Neuronal stem cell (in vitro differentiated cells): ENCODE data around the gene MANBA. TPM values are rescaled to one million over a fixed set of nuclear protein-coding genes. Genes with fewer than 3 reads are reported as not detected.

Experiments
- DNase-seq: peaks from one replicate; pipeline ENCODE4 v3.0.0-alpha.2; 2013; ENCODE audit warnings: low spot score
- H2AFZ ChIP-seq: one replicate; pipeline ENCODE4 v1.6.1; 2013; ENCODE audit warnings: mild to moderate bottlenecking, low read length, inconsistent platforms
- H2AK5ac ChIP-seq: 2 replicates; pipeline ENCODE4 v1.6.1; 2013; ENCODE audit warnings: low read depth, mild to moderate bottlenecking, inconsistent platforms, low read length, moderate library complexity, mixed read lengths
- H2BK120ac ChIP-seq: 2 replicates; pipeline ENCODE4 v1.6.1; 2013; ENCODE audit warnings: low read depth, mild to moderate bottlenecking, inconsistent platforms, low read length, moderate library complexity, mixed read lengths
- H2BK12ac ChIP-seq: one replicate; pipeline ENCODE4 v1.6.1; 2013; ENCODE audit warnings: low read length, inconsistent platforms
- H2BK15ac ChIP-seq: 2 replicates; pipeline ENCODE4 v1.6.1; 2013; ENCODE audit warnings: mild to moderate bottlenecking, low read length, inconsistent platforms, mixed read lengths
- H2BK5ac ChIP-seq: one replicate; pipeline ENCODE4 v1.6.1; 2013; ENCODE audit warnings: inconsistent platforms, mild to moderate bottlenecking, low read length, moderate library complexity
- H3K14ac ChIP-seq: one replicate; pipeline ENCODE4 v1.6.1; 2013; ENCODE audit warnings: low read length, inconsistent platforms
- H3K18ac ChIP-seq: 2 replicates; pipeline ENCODE4 v1.6.1; 2013; ENCODE audit warnings: low read length, inconsistent platforms
- H3K23ac ChIP-seq: 2 replicates; pipeline ENCODE4 v1.6.1; 2013; ENCODE audit warnings: low read depth, mild to moderate bottlenecking, mixed read lengths, low read length, inconsistent platforms; ENCODE audit not compliant: poor library complexity
- H3K27ac ChIP-seq: replicated peaks from 3 replicates; pipeline ENCODE4 v1.5.1; 2013; ENCODE audit warnings: low read length, inconsistent platforms
- H3K27me3 ChIP-seq, 3 experiments: 2 replicates each; pipeline ENCODE4 v1.6.1; 2013; ENCODE audit warnings: low read length in 3 of 3, mild to moderate bottlenecking in 2 of 3, inconsistent platforms in 1 of 3, low read depth in 1 of 3, mixed read lengths in 1 of 3, moderate library complexity in 1 of 3; ENCODE audit not compliant: control insufficient read depth in 3 of 3, insufficient read depth in 3 of 3
- H3K36me3 ChIP-seq, 2 donors: replicated peaks in 1 of 2; 2 replicates each; pipeline ENCODE4 v1.6.1; 2013; ENCODE audit warnings: low read length in 2 of 2; ENCODE audit not compliant: control insufficient read depth in 2 of 2, insufficient read depth in 2 of 2
- H3K4ac ChIP-seq: 2 replicates; pipeline ENCODE4 v1.6.1; 2013; ENCODE audit warnings: inconsistent platforms, mild to moderate bottlenecking, low read length, moderate library complexity
- H3K4me1 ChIP-seq, 2 donors: 1 replicate in 1 of 2; 2 replicates in 1 of 2; pipeline ENCODE4 v1.6.1; 2013; ENCODE audit warnings: low read length in 2 of 2, low read depth in 1 of 2; ENCODE audit not compliant: control insufficient read depth in 2 of 2, insufficient read depth in 1 of 2
- H3K4me2 ChIP-seq: one replicate; pipeline ENCODE4 v1.6.1; 2013; ENCODE audit warnings: mild to moderate bottlenecking, low read length, inconsistent platforms; ENCODE audit not compliant: insufficient read depth, poor library complexity, severe bottlenecking
- H3K4me3 ChIP-seq, 2 donors: 2 replicates each; pipeline ENCODE4 v1.5.1; 2013; ENCODE audit warnings: low read length in 2 of 2, mild to moderate bottlenecking in 2 of 2, inconsistent platforms in 1 of 2, moderate library complexity in 1 of 2
- H3K79me1 ChIP-seq: one replicate; pipeline ENCODE4 v1.6.1; 2013; ENCODE audit warnings: low read depth, mild to moderate bottlenecking, inconsistent platforms, low read length, moderate library complexity
- H3K9ac ChIP-seq: one replicate; pipeline ENCODE4 v1.6.1; 2013; ENCODE audit warnings: mild to moderate bottlenecking, low read depth, low read length, inconsistent platforms; ENCODE audit not compliant: poor library complexity
- H3K9me3 ChIP-seq, 2 donors: replicated peaks in 1 of 2; 2 replicates each; pipeline versions ENCODE3 to v1.6.1; 2013; ENCODE audit warnings: low read length in 2 of 2, mild to moderate bottlenecking in 2 of 2, inconsistent platforms in 1 of 2, low read depth in 1 of 2, mixed read lengths in 1 of 2, moderate library complexity in 1 of 2; ENCODE audit not compliant: control insufficient read depth in 2 of 2, insufficient read depth in 1 of 2
- H4K8ac ChIP-seq: one replicate; pipeline ENCODE4 v1.6.1; 2013; ENCODE audit warnings: low read depth, mild to moderate bottlenecking, inconsistent platforms, low read length, moderate library complexity
- H4K91ac ChIP-seq: one replicate; pipeline ENCODE4 v1.6.1; 2013; ENCODE audit warnings: low read length, low read depth, mild to moderate bottlenecking, inconsistent platforms; ENCODE audit not compliant: poor library complexity
- WGBS, 2 donors: extraction: QIAGEN DNeasy Blood & Tissue Kit; methylation state at CpG; one replicate each; pipeline ENCODE4 v1.1.7; 2013; ENCODE audit warnings: missing lambda C conversion rate in 2 of 2, mixed read lengths in 1 of 2; ENCODE audit not compliant: insufficient read length in 2 of 2, insufficient replicate concordance in 1 of 2; ENCODE audit errors: extremely low coverage in 2 of 2; 5-methylcytosine and 5-hydroxymethylcytosine counted together
- polyA plus RNA-seq, 2 experiments: library from polyadenylated mRNA; stranded (reverse); fragments of 200-250 nt; gene quantifications; one replicate each; pipeline ENCODE4 v1.2.3, GENCODE V29; 2013

The MANBA gene
- 20.2 TPM for polyA plus RNA-seq (2013, experiment 1 of 2)
- 20.9 TPM for polyA plus RNA-seq (2013, experiment 2 of 2)

- H3K79me1 ChIP-seq: no peaks in the 10 kb centered on the region
- H3K4ac ChIP-seq: no peak within 1 kb of the TSS
- no peak within 1 kb of the TSS for H4K8ac ChIP-seq
- H3K4me1 ChIP-seq: peaks cover 2 to 7% of the 10 kb centered on the region in 2 donors
- no peaks in the 10 kb centered on the region for H3K9me3 ChIP-seq
- H2BK5ac ChIP-seq: peak within 1 kb of the TSS; percentile 75
- peak within 1 kb of the TSS; percentile 70 to 98 for H3K4me3 ChIP-seq
- peak within 1 kb of the TSS; percentile 99 for H3K18ac ChIP-seq
- H2BK120ac ChIP-seq: peak within 1 kb of the TSS; percentile 35
- no peak within 1 kb of the TSS for H2BK12ac ChIP-seq
- H2AK5ac ChIP-seq: no peak within 1 kb of the TSS
- peak within 1 kb of the TSS; percentile 59 for H2BK15ac ChIP-seq
- peak within 1 kb of the TSS; percentile 93 for H2AFZ ChIP-seq
- H4K91ac ChIP-seq: no peak within 1 kb of the TSS
- H3K4me2 ChIP-seq: peak within 1 kb of the TSS; percentile 78
- no peaks in the 10 kb centered on the region for H3K27me3 ChIP-seq
- peak within 1 kb of the TSS; percentile 70 for H3K27ac ChIP-seq
- peak within 1 kb of the TSS; percentile 95 for H3K14ac ChIP-seq
- DNase-seq: peak; percentile 84
- WGBS, 2 donors: no CpG with 5 or more reads among the region's 60 CpGs
- H3K36me3 ChIP-seq: no peaks in the 10 kb centered on the region
- peak within 1 kb of the TSS; percentile 96 for H3K23ac ChIP-seq
- H3K9ac ChIP-seq: peak within 1 kb of the TSS; percentile 98
These were observed at the start of gene MANBA for GRCh38 chr4:102760645-102761295. TSS of gene MANBA (minus strand) at chr4:102760968. CDS start at chr4:102760894, 74 bp downstream.

GRCh38 chr4:102809691-102810090 lies 48.9 kb upstream of the MANBA start:
- no CpG with 5 or more reads among the region's 2 CpGs for WGBS, 2 donors

GRCh38 chr4:102809190-102809589 lies 48.4 kb upstream of the MANBA start:
- no peak overlapping the region for H2BK12ac ChIP-seq
- H2BK5ac ChIP-seq: no peak overlapping the region
- no peak overlapping the region for H3K4me3 ChIP-seq
- no peak overlapping the region for H3K9ac ChIP-seq
- no peak overlapping the region for H4K8ac ChIP-seq
- no peaks in the 10 kb centered on the region for H3K9me3 ChIP-seq
- no peak overlapping the region for H3K27ac ChIP-seq
- no peak overlapping the region for H2AK5ac ChIP-seq
- H2BK120ac ChIP-seq: no peak overlapping the region
- no peak for DNase-seq
- H3K79me1 ChIP-seq: no peaks in the 10 kb centered on the region
- no peak overlapping the region for H3K18ac ChIP-seq
- no peak overlapping the region for H2BK15ac ChIP-seq
- no peak overlapping the region for H3K4ac ChIP-seq
- H3K4me1 ChIP-seq: peaks cover 0 to 1% of the 10 kb centered on the region in 2 donors
- no peaks in the 10 kb centered on the region for H3K27me3 ChIP-seq
- H3K36me3 ChIP-seq: peaks cover 7 to 100% of the 10 kb centered on the region in 2 donors
- no CpG with 5 or more reads among the region's 3 CpGs for WGBS, 2 donors
- no peak overlapping the region for H3K14ac ChIP-seq
- H3K23ac ChIP-seq: no peak overlapping the region
- no peak overlapping the region for H2AFZ ChIP-seq
- no peak overlapping the region for H3K4me2 ChIP-seq
- no peak overlapping the region for H4K91ac ChIP-seq

More at GRCh38 chr4:102809691-102810090, 48.9 kb upstream of the MANBA start:
- peaks cover 0 to 4% of the 10 kb centered on the region in 2 donors for H3K9me3 ChIP-seq
- H3K27me3 ChIP-seq: no peaks in the 10 kb centered on the region
- H4K91ac ChIP-seq: no peak overlapping the region
- H3K36me3 ChIP-seq: peaks cover 5 to 100% of the 10 kb centered on the region in 2 donors
- no peak overlapping the region for H3K23ac ChIP-seq
- H2BK5ac ChIP-seq: no peak overlapping the region
- no peak overlapping the region for H3K18ac ChIP-seq
- H2BK15ac ChIP-seq: no peak overlapping the region
- no peak overlapping the region for H2BK120ac ChIP-seq
- no peak overlapping the region for H2BK12ac ChIP-seq
- no peak overlapping the region for H3K4ac ChIP-seq
- no peak overlapping the region for H2AFZ ChIP-seq
- no peak overlapping the region for H3K4me3 ChIP-seq
- H2AK5ac ChIP-seq: no peak overlapping the region
- H3K79me1 ChIP-seq: no peaks in the 10 kb centered on the region
- no peak overlapping the region for H3K27ac ChIP-seq
- H3K9ac ChIP-seq: no peak overlapping the region
- no peak overlapping the region for H4K8ac ChIP-seq
- peaks cover 0 to 1% of the 10 kb centered on the region in 2 donors for H3K4me1 ChIP-seq
- no peak overlapping the region for H3K14ac ChIP-seq
- DNase-seq: no peak
- H3K4me2 ChIP-seq: no peak overlapping the region

- peaks cover 7 to 100% of the 10 kb centered on the region in 2 donors for H3K36me3 ChIP-seq
- H3K27ac ChIP-seq: no peak overlapping the region
- H2AFZ ChIP-seq: no peak overlapping the region
- DNase-seq: no peak
- H3K18ac ChIP-seq: no peak overlapping the region
- H2BK15ac ChIP-seq: no peak overlapping the region
- H3K27me3 ChIP-seq: no peaks in the 10 kb centered on the region
- H3K4me2 ChIP-seq: no peak overlapping the region
- no peaks in the 10 kb centered on the region for H3K9me3 ChIP-seq
- H2AK5ac ChIP-seq: no peak overlapping the region
- no peak overlapping the region for H2BK5ac ChIP-seq
- peaks cover 0 to 1% of the 10 kb centered on the region in 2 donors for H3K4me1 ChIP-seq
- no CpG with 5 or more reads among the region's 2 CpGs for WGBS, 2 donors
- no peak overlapping the region for H3K14ac ChIP-seq
- H3K23ac ChIP-seq: no peak overlapping the region
- H3K4ac ChIP-seq: no peak overlapping the region
- H2BK120ac ChIP-seq: no peak overlapping the region
- H4K91ac ChIP-seq: no peak overlapping the region
- H4K8ac ChIP-seq: no peak overlapping the region
- no peak overlapping the region for H2BK12ac ChIP-seq
- H3K9ac ChIP-seq: no peak overlapping the region
- H3K79me1 ChIP-seq: no peaks in the 10 kb centered on the region
- no peak overlapping the region for H3K4me3 ChIP-seq
These were observed 47.2 kb upstream of the MANBA start for GRCh38 chr4:102808009-102808408.
